DMS 273 treated with DMSO at 0.1 percent for 48 hours (cell line): ENCODE data around the gene F10.
"Not testable (repeated sequence)": the region's sequence is repeated elsewhere in the genome, so short reads cannot be mapped to it uniquely, and the experiment has no call there.

Source experiments
- DNase-seq: peaks from one replicate; lab custom pipeline; 2025; lab: John Stamatoyannopoulos, UW

F10 gene

DNA sequence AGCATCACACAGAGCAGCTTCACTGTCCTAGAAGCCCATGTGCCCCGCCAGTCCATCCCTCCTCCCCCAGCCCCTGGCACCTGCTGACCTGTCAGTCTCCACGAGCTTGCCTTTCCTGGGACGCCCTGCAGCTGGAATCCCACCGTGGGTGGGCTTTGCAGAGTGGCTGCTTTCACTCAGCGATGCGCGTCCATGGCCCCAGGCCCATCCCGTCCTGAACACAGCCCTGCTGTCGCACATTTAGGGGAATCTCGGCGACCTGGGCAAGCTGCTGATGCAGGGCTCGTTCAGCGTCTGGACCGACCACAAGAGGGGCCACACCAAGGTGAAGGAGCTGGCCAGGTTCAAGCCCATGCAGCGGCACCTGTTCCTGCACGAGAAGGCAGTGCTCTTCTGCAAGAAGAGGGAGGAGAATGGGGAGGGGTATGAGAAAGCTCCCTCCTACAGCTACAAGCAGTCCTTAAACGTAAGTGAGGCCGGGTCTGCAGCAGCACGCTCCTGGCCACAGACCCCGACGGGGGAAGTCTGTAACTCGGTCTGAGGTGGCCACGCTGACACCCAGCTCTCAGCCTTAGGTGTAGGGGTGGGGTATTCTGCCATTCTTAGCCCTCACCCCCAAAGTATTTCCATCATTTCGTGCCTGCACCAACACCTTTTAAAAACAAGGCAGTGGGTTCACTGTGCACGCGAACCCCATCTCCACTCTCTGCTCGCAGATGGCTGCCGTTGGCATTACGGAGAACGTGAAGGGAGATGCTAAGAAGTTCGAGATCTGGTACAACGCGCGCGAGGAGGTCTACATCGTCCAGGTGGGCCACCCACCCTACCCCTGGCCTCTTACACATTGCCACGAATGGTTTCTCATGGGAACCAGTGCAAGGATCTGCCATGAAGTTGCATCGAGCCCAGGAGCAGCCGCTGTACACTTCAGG is 35.3 kb upstream of the F10 start:
- no peak for DNase-seq

DNA sequence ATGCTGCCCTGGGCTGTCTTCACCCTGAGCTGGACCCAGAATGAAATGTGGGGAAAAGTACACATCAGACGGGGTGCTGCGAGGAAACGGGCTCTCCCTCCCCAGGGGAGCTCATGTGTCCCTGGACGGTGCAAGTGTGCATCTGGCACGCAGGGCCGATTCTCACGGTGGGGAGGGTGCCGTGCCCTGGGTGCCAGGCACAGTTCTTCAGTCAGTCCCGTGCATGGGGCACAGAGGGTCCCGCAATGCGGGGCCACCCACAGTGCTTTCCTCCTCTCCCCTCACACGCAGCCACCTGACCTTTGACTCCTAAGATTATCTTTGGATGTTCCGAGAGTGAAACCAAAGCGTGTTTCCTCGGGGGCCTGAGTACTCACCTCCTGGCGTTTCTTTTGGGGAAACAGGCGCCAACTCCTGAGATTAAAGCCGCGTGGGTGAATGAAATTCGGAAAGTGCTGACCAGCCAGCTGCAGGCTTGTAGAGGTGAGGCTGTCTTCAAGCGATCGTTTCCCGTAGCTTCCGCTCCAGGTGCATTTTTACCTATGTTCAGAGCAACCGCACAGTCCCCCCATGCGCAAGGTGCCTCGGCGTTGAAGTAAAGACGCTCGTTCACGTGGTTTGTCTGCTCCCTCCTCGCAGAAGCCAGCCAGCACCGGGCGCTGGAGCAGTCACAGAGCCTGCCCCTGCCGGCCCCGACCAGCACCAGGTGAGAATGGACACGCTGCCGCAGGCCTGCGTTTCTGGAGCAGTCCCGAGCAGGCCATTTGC is 34.5 kb upstream of the F10 start:
- DNase-seq: no peak

DNA sequence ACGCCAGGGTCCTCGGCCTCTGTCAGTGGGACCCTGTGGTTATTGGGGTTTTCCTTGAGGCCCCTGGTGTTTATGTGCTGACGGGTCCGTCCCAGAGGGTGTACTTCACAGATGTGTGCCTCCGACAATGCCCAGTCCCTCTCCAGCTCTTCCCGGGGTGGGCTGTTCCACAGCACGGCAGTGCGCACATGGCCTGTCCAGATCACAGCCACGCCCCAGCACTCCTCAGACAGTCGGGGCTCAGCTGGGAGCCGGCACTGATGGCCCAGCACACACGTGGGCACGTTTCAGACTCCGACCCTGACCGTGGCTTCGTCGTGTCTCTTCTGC is 33.9 kb upstream of the F10 start:
- DNase-seq: no peak

DNA sequence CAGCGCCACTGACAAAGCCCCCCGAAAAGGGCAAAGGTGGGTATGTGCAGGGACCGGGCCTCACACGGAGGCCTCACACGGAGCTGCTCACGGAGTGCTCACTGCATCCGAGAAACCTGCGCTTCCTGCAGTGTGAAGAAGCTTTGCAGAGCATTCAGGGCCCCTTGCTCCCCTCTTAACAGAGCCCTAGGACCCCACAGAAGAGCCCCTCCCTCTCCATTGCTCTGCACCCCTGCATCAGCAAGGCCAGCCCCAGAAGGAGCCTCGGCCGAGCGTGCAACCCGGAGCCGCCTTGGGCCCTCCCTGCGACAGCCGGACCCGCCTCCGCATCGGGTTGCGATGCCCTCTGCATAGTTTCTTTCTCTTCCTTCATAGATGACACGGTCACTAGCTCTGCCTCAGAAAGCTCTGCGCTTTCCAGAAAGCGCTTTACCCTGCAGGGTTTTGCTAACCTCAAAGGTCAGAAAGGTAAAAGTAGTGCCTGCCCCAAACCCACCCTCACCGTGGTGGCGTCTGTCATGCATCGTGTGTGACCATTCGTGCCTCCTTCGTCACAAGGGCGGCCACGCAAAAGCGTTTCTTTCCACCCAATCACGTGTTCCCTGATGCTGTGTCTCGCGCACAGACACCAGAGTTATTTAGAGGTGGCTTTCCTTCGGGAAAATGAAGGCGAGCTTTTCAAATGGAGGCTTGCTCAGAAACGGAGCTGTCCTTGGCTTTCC is 32.7 kb upstream of the F10 start:
- DNase-seq: no peak

DNA sequence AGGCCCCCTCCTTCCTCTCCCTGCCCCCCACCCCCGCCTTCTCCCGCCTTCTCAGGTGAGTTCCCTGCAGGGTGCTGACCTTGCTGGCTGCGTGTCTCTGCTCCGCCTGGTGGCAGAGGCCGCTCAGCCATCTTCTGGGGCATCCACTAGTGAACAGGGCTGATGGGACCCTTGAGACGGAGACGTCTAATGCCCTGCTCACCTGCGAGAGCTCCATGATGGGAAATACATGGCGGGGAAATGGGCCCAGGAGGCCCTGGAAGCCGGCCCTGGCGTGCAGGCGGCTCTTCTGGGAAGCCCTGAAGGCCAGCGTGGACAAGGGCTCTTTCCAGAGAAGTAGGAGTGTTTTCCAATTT is 32.2 kb upstream of the F10 start:
- DNase-seq: no peak

DNA sequence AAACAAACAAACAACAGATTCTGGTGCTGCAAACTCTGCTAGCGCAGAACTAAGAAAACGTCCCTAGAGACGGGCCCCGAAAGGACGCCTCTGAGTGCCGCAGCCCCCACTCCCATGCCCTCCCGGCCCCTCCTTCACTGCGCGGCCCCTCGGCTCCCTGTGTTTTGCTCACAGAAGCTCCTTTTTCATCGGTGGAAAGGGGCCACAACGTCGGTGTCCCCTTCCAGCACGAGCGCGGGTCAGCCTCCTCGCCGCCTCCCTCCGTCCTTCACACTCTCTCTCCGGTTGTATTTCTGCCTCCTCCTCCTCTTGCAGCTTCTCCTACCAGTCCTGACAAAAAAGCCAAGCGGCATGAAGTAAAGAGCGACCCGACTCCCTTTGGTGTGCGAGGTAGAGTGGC is 31.8 kb upstream of the F10 start:
- DNase-seq: no peak

DNA sequence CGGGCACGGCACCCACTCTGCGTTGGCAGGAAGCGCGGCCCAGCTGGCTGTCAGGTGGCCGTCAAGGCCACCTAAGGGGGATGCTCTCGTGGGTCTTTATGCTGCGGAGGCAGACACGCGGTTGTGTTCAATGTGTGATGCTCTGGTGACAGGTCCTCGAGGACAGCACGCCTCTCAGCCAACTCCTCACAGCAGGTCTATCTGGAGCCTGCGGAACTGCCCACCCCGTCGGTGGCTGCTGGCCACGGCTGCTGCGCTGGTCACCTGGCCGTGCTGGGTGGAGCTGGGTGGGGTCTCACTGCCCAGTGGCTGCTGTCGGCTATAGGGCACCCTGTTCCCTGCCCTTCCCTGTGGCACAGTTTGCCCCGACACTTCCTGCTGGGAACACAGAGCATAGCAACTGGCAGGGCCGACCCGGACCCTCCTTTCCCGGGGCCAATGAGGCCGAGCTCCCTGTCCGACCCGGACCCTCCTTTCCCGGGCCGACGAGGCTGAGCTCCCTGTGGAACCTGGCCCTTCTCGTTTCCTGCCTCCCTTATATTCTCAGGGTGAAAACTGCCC is 31.3 kb upstream of the F10 start:
- no peak for DNase-seq

DNA sequence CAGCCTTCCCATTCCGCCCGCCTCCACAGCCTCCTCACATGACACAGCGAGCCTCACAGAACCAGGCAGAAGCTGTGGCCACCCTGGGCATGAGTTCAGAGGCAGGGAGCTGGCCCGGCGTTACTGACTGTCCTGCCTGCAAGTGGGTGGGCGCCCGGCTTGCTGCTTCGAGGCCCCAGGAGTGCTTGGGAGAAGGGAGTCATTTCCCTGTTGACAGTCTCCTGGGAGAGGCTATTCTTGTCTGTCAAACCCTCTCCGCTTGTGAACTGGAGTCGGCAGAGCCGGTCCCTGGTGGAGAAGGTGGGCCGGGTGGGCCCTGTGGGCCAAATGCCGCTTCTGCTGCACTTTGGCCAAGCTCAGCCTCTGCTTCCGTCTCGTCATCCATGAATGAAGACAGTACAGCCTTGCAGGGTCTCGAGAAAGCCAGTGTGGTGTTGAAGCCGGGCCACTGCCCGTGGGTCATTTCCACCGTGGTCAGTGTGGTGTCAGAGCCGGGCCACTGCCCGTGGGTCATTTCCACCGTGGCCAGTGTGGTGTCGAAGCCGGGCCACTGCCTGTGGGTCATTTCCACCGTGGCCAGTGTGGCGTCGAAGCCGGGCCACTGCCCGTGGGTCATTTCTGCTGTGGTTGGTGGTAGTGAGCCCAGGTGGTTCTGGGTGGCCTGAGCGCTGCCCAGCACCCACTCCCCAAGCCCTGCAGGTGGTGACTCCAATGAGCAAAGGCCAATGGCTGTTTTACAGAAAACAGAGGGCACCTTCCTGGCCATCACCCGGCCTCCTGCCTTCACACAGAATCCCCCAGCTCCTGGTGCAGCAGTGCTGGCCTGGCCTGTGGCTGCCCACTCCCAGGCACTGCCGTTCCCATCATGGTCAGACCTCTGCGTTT is 30.5 kb upstream of the F10 start:
- no peak for DNase-seq

DNA sequence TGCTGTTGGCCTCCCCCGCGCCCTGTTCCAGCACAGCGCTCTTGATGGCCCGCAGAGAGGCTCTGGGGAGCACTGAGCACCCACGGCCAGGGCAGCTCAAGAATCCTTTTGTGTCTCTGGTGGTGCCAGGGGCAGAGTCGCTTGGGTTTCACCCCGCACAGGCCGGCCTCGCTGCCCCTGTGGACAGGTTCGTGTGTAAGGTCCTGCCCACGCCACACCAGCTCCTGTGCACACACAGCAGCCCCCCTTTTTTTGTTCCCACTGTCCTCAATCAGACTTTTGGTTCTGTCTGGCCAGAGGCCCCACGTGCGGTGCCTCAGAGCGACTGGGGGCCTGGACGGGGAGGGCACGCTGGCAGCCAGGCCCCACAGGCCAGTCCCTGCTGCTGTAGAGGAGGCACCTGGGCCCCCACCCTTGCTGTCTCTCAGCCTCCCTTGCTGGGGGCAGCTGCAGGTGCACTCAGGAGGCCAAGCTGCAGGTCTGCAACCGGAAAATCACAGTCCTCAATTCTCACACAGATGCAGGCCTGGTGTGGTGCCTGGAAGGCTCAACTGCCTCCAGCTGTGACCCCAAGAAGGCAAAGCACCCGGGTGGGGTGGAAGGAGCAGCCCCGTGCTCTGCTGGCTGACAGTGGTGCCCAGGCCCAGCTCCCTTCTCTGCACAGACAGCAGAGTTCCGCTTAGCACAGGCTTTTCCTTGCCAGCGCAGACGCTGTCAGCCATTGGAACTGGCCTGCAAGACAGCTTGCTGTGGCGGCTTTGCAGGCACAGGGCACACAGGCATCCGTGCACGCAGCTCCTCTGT is 29.6 kb upstream of the F10 start:
- DNase-seq: no peak

DNA sequence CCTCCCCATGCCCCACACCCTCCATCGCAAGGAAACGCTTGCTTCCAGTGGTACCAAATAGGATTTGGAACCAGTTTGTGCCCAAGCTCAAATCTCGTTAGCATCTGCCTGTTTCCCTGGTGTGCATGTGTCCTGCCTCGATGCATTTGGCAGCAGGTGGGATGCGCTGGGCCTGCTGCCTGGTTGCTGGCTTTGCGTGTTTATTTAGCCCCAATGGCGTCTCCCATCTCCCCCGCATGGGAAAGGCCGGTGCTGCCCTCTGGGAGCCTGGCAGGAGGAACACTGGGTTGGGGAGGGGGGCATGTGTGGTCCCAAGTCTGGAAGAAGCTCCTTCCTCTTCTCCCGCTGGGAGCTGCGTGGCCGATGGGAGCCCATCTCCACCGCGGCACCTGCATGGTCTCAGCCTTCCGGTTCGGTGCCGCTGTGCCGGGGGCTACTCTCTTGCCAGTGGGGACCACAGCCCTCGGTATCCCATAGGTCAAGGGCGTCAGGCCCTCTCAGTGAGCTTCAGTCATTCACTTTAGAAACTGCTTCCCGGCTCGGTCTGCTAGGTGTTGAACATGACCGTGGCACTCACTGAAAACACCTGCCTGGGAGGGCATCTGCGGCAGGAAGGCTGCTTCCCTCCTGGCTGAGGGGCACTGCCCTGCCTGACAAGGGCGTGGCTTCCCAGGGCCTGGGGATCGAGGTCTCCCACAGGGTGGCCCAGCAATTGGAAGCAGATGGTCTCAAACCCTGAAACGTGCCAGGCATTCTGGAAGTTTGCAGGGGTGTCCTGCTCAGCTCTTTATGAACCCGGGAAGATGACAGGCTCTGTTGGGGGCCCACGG is 28.8 kb upstream of the F10 start:
- DNase-seq: no peak

DNA sequence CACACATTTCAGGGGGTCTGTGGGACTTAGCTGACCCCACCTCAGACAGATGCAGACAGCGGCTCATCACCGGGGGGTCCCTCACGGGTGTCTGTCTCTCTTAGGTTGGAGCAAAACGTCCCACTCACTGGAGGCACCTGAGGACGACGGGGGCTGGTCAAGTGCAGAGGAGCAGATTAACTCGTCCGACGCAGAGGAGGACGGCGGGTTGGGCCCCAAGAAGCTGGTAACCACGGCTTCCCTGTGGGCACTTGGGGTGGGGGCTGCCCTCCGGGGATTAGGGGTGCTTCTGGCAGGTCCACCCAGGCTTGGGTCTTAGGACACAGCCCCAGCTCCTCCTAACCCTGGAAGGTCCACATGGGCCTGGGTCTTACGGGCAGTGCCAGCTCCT is 28.2 kb upstream of the F10 start:
- no peak for DNase-seq

DNA sequence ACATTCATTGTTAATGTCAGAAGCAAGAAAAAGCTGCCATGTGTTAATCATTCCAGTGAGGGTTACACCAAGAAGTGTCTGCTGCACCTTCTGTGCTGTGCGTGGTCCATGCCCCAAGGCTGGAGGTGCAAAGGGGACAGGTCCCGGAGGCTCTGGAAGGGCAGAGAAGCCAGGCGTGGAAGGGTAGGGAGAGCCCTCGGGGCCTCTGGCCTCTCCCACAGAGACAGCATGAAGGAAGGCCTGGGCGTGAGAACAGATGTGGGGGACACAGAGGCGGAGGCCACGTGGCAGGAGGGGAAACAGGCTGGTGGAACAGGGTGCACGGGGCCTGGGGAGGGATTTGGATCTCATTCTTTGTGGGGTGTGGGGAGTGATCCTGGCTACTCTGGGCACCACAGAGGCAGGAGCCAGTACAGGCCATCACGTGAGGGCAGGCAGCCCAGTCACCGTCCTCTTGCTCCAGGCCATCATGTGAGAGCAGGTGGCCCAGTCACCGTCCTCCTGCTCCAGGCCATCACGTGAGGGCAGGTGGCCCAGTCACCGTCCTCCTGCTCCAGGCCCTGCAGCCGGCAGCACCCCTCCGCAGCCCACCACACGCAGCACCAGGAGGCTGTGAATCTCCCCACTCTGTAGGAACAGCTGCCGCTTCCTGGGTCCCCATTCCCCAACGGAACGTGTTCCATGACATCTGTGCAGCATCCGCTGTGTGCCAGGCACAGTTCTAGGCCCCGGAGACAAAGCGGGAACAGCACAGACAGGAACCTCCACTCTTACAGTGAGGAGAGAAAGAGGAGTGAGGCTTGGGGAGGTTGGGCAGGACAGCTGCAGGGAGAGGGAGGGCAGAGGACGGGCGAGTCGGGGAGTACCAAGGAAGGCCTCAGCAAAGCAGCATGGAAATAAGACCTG is 27.2 kb upstream of the F10 start:
- no peak for DNase-seq

DNA sequence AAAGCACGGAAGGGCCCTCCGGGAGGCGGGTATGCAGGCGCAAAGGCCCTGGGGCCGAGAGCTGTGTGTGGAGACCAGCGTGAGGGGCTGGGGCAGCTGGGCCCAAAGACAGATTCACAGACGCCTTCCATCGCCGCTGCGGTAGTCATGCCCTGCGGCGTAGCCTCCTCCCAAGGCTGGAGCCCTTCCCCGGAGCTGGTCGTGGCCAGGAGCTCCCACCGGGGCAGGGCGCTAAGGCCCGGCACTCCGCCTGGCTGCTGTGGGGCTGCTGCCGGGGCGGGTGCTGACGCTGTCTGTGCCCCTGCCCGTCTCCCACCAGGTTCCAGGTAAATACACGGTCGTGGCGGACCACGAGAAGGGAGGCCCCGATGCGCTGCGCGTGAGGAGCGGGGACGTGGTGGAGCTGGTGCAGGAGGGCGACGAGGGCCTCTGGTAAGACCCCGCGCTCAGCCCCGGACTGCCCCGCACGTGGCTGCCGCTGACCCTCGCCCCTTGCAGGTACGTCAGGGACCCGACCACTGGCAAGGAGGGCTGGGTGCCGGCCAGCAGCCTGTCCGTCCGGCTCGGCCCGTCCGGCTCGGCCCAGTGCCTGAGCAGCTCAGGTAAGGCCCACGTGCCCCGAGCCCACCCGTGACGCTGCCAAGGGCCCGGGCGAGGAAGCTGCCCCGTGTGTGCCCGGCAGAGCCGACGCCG is 26.4 kb upstream of the F10 start:
- no peak for DNase-seq

DNA sequence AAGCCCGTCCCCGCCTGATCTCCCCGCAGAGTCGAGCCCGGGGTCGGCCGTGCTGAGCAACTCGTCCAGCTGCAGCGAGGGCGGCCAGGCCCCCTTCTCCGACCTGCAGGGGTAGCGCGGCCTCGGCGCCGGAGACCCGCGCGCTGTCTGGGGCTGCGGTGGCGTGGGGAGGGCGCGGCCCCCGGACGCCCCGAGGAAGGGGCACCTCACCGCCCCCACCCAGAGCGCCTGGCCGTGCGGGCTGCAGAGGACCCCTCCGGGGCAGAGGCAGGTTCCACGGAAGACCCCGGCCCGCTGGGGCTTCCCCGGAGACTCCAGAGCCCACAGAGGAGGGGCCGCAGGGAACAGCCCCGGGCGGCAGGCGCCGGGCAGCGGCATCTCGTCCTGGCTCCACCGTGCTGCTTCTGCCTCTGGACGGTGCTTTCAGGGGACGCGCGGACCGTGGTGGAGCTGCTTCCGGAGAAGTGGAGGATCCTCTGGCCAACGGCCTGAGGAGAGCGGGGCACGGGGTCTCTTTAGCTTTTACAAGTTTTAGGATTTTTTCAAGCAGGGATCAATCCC is 25.8 kb upstream of the F10 start:
- no peak for DNase-seq

DNA sequence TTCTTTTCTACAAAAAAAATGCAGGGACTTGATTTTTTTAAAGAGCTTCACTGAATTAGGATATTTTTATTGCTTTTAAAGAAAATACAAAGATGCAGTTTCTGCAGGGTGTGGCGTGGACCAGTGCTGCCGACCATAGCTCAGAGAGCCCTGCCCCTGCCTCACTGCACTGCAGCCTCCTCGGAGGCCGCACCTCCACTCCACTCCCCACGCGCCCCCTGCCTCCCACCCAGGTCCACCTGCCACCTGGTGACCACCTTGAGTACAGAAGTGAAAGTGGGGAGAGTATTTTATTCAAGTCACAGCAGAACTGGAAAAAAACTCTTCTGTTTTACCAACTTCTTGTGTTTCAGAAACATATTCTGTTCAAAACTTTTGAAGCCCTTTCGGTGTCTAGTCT is 24.9 kb upstream of the F10 start:
- DNase-seq: no peak

DNA sequence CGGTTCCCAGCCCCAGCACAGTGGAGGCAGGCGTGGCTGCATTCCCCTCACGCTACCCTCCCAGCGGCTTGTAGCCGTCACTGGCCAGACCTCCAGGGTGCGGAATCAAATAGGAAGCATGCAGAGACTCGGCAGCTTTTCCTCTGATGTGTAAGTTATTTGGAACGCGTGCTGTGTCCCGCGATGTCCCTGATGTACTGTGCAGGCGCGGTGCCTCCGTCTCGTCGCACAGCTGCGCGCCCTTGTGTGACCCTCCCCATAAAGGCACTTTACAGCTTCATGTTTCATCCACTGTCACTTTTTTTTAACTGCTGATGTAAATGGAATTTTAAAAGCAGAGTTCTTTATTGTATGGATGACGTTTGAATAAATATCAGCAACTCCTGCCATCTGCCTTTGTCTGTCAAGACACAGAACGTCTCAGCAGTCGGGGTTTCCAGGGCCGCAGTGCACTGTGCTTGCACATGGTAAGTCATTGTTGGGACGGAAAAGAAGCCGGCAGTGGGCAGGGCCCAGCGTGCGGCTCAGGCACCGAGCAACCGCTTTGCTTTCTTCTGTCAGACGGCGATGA is 24.4 kb upstream of the F10 start:
- no peak for DNase-seq

DNA sequence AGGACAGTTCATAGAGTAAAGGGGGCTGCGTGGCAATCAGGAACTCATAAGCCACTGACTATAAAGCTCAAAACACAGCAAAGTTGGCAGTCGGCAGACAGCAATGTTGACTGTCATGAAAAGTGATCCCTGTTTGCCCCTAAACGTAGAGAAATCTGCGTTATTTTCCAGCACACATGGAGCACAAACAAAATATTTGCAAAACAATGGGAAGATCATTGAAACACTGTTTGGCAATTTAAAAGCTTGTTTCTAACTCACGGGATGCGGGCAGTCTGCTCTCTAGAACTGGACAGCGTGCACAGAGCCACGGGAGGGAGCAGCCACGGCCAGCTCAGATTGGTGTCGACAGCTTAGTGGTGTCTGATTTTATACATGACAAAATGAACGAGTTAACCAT is 23.5 kb upstream of the F10 start:
- no peak for DNase-seq

DNA sequence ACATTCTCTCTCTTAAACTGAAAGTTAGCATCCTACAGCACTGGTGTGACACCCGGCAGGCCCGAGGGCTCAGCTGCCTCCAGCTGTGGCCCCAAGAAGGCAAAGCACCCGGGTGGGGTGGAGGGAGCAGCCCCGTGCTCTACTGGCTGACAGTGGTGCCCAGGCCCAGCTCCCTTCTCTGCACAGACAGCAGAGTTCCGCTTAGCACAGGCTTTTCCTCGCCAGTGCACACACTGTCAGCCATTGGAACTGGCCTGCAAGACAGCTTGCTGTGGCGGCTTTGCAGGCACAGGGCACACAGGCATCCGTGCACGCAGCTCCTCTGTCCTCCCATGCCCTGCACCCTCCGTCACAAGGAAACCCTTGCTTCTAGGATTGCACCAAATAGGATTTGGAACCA is 20.3 kb upstream of the F10 start:
- DNase-seq: not testable (repeated sequence)
